Measurements from ENCODE around the gene IGF2BP2.
"Not testable (repeated sequence)": the region's sequence is repeated elsewhere in the genome, so short reads cannot be mapped to it uniquely, and the experiment has no call there.

IGF2BP2 gene

GRCh38 chr3:185638651-185639050 is 186.2 kb downstream of the IGF2BP2 start:
- not testable (repeated sequence) for DNase-seq

DNA sequence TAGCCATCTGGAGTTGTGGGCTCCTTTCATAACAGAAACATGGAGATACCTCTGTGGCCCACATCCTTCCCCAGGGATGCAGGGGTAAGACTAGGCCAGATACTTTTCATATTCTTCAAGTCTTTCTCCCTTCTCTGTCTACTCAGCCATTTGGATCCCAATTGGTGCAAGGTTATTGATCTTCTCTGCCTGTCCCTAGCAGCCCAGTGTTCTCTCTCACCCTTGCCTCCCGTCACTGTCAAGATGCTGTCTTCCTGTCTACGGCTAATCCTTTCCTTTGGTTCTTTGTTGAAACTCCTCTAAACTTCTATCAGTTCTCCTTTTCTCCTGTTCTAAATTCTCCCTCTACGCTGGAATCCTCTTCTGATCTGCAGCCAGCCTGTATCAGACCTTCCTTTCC is 187.5 kb downstream of the IGF2BP2 start:
- no peak for DNase-seq

- no peak for DNase-seq
Measured at GRCh38 chr3:185632996-185633395, 191.8 kb downstream of the IGF2BP2 start.

GRCh38 chr3:185631508-185632206 is 193.2 kb downstream of the IGF2BP2 start:
- no peak for DNase-seq

DNA sequence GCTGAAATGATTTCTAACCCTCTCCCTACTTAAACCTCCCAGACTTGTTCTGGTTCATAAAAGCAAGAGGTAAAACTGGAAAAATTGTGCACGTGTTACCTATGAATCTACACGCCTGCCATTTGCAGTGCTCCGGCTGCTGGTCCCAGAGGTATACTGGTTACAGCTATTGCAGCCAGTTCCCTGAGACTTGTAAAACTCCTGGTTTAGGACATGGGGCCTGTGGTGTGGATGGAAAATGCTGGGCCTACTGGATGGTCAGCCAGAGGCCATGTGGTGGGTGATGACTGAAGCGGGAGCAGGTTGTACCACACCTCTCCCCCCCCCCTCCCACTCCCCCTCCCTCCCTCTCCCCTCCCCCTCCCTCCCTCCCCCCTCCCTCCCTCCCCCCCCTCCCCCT is 193.7 kb downstream of the IGF2BP2 start:
- no peak for DNase-seq

DNA sequence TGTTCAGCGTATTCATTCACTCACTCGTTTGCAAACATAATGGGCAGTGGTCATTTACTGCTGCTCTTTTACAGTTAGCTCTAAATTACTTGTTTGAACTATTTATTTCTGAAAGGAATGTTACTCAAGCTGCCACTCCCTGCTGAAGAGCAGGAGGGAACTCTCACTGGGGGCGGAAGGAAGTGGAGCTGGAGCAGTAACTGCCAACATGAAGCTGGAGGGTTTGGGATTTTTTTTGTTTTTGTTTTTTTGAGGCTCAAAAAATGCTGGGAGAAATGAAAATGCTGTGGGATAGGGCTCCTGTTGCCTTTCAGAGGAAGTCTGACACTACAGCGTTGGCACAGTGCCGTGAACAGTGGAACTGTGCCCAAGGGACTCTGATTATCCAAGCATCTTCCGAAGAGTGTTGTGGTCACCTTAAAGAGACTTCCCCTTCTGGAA is 194.6 kb downstream of the IGF2BP2 start:
- peak; percentile 61 for DNase-seq

DNA sequence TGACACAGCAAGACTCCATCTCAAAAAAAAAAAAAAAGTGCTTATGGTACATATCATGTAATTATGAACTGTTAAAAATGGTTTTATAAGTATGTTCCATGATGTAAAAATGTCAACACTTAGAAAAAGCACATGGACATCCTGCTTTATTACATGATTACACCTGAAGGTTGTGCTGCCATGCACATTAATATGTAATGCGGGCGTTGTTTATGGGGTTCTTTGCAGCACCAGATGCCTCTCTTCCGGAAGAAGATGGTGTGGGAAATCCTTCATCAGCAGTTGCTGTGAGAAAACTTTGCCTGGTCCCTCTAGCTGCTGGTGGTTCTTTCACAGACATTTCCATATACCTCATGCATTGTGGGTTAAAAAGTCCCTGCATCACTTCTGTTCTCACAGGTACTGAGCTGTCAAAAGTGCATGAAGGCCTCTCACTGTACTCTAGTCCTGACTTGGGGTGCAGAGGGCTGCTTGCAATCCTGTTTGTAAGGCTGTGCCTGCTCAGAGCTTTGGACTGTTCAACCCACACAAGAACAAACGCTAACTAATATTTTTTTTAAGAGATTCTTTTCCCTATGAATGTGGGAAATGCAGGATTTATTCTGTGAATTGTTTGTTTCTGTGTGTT is 195.2 kb downstream of the IGF2BP2 start:
- DNase-seq, result no peak

- DNase-seq, result no peak
Measured at GRCh38 chr3:185625784-185626183, 199.1 kb downstream of the IGF2BP2 start.

DNA sequence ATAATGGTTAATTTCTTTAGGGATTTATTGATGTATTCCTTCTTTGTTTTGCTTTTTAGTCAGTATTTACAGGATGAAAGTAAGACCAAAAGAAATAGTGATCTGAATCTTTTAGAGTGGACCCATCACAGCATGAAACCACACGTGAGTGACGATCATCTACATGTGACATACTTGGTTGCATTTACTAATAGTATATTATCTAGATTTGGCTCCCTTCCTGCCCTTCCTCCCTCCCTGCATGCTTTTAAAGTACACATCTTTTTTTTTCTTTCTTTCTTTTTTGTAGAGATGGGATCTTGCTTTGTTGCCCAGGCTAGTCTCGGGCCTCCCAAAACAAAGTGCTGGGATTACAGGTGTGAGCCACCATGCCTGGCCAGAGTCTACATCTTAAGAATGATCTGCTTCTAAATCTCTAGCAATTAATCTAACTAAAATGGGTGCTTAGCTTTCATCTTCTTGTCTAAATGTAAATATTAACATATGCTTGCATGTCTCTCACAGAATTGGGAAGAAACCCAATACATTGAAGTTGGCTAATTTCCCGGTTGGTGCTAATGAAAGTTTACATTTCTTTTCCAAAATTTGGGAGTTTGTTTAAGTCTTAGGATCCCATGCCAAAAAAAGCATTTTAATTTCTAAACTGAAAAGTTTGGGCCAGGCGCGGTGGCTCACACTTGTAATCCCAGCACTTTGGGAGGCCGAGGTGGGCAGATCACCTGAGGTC is 200.7 kb downstream of the IGF2BP2 start:
- no peak for DNase-seq

DNA sequence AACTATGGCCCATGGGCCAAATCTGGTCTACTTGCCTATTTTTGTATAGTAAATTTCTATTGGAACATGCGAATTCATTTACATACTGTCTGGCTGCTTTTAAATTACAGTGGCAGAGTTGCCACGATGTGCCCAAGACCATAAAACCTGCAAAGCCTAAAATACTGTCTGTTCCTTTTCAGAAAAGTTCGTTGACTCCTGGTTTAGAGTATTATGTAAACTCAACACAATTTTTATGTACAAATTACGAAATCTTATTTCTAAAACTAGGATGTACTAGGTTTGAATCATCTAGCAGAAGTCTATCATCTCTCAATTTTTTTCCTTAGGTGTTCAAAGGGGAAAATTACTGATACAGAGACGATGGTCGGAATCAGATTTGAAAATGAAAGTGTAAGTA is 211.8 kb downstream of the IGF2BP2 start:
- no peak for DNase-seq

- no peak for DNase-seq
Measured at GRCh38 chr3:185606196-185606595, 218.6 kb downstream of the IGF2BP2 start.

DNA sequence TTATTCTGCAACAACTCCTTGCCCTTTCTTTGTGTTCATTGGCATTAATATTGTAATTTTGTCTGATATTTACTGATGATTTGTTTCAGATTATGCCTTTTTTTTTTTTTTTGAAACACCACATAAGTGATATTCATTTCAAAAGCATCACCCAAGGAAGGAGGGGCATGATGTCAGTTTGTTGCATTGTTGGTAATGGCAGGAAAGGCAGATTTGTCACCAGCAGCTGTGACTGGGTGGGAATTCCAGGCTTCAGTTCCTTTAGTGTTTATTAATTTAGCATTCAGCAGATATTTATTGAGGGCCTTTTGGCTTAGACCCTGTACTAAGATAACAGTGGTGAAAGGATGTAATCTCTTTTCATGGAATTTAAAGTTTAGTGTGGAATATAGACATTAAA is 219.3 kb downstream of the IGF2BP2 start:
- DNase-seq, result no peak

DNA sequence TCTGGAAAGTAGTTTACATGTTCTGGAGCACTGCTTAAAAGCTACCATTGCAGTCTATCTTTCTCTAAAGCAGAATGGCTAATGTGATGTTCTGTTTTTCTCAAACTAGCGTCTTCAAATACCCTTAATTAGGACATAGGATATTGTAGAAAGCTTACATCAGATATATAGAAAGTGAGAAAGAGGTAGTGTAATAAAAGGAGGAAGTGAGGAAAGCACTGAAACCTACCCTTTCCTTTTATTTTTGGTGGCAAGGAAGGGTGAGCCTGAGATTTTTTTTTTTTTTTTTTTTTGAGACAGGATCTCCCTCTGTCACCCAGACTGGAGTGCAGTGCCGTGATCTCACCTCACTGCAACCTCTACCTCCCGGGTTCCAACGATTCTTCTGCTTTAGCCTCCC is 229.3 kb downstream of the IGF2BP2 start:
- no peak for DNase-seq

GRCh38 chr3:185594073-185594472 is 230.8 kb downstream of the IGF2BP2 start:
- no peak for DNase-seq

Data from fibroblast of skin of back (primary cell).